A673 (cell line): ENCODE measurements around the gene PPP6R2. TPM values are rescaled to one million over a fixed set of nuclear protein-coding genes. Genes with fewer than 3 reads are reported as not detected.

ENCODE experiments used
- BruUV-seq: library from RNA; stranded (reverse); fragments of 400-500 nt; replicated peaks from 2 replicates; lab custom pipeline; 2021; lab: Mats Ljungman, UMichigan
- CTCF ChIA-PET: fragments of 300-600 bp; sonication (Branson Sonifier 250); formaldehyde crosslinking; loops from one replicate; lab custom pipeline; 2022; ENCODE audit warnings: antibody characterized with exemption; lab: Charles Lee
- POLR2A ChIA-PET: fragments of 300-600 bp; sonication (Branson Sonifier 250); formaldehyde crosslinking; loops from one replicate; lab custom pipeline; 2022; ENCODE audit warnings: antibody characterized with exemption; ENCODE audit not compliant: low non-redundant PET; lab: Charles Lee
- DNase-seq: peaks from one replicate; pipeline ENCODE4 v3.0.0-alpha.2; 2015; ENCODE audit warnings: low spot score
- H3K27ac ChIP-seq: fragments of 200-600 bp; sonication (generic); 2 replicates; pipeline ENCODE4 v1.5.1; 2016; ENCODE audit warnings: mixed run types, low read depth, mild to moderate bottlenecking, mixed read lengths, antibody characterized with exemption, low read length; ENCODE audit not compliant: poor library complexity, severe bottlenecking
- H3K27me3 ChIP-seq: fragments of 200-600 bp; sonication (generic); replicated peaks from 2 replicates; pipeline ENCODE4 v1.6.1; 2017; ENCODE audit warnings: mixed run types, low read depth, mild to moderate bottlenecking, mixed read lengths, antibody characterized with exemption, low read length; ENCODE audit not compliant: insufficient read depth, poor library complexity
- H3K36me3 ChIP-seq: fragments of 200-600 bp; sonication (generic); 2 replicates; pipeline ENCODE4 v1.6.1; 2016; ENCODE audit warnings: mixed run types, mild to moderate bottlenecking, mixed read lengths, antibody characterized with exemption, low read length; ENCODE audit not compliant: insufficient read depth, poor library complexity, severe bottlenecking
- H3K4me1 ChIP-seq: fragments of 200-600 bp; sonication (generic); 2 replicates; pipeline ENCODE4 v1.6.1; 2017; ENCODE audit warnings: mixed run types, mild to moderate bottlenecking, mixed read lengths, antibody characterized with exemption, low read length; ENCODE audit not compliant: insufficient read depth, poor library complexity, severe bottlenecking
- H3K4me3 ChIP-seq: fragments of 200-600 bp; sonication (generic); 2 replicates; pipeline ENCODE4 v1.5.1; 2016; ENCODE audit warnings: low read depth, mixed run types, mild to moderate bottlenecking, mixed read lengths, low read length; ENCODE audit not compliant: poor library complexity, severe bottlenecking
- H3K9me3 ChIP-seq: fragments of 200-600 bp; sonication (generic); 2 replicates; pipeline ENCODE4 v1.6.1; 2016; ENCODE audit warnings: mixed run types, low read depth, mild to moderate bottlenecking, mixed read lengths, antibody characterized with exemption, low read length; ENCODE audit not compliant: poor library complexity, severe bottlenecking
- EZH2 ChIP-seq: fragments of 200-600 bp; sonication (generic); IDR thresholded peaks from 2 replicates; pipeline ENCODE4 v1.6.1; 2017; ENCODE audit warnings: borderline replicate concordance, low read depth, mild to moderate bottlenecking, mixed read lengths, antibody characterized with exemption, low read length; ENCODE audit not compliant: poor library complexity, severe bottlenecking
- intact Hi-C: fragments of 100-400 bp; cut with micrococcal nuclease; formaldehyde crosslinking; loops from one replicate; pipeline ENCODE4 v1.10.0; 2022; ENCODE audit not compliant: unreplicated experiment
- total RNA-seq: library from RNA; stranded (reverse); gene quantifications from 2 replicates; pipeline ENCODE4 v1.2.3, GENCODE V29; 2021
- TF ChIP-seq, protein P1 (sequence below): fragments of 300-800, 200-600 bp; sonication (generic); conservative IDR thresholded peaks from 2 replicates; pipeline ENCODE4 v1.5.1; 2017; ENCODE audit warnings: low read depth, mild to moderate bottlenecking, antibody characterized with exemption, low read length, moderate library complexity, mixed read lengths

The PPP6R2 gene
- total RNA-seq, 1 experiment from 2014 or later = 64.6 TPM

DNA sequence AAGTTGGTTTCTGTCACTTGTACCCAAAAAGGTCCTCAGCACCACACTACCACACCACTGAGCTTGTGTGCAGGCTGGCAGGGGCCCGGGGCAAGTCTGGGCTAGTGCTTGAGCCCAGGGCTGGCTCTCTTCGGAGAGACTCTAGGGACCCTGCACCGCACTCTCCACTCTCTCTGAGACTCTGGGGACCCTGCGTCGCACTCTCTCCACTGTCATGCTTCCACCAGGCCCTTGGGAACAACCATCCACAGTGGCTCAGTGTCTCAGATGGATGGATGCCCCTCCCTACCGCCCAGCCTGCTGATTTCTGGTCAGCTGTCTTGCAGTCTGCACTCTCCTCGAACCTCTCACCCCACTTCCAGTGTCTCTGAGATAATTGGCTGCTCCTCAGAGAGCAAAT, 133.7 kb downstream of the PPP6R2 start:
- Histone ChIP-seq H3K4me1 (peaks cover 16% of the 10 kb centered on the region), H3K9me3 (no peaks in the 10 kb centered on the region), H3K4me3 (no peak overlapping the region), H3K36me3 (no peaks in the 10 kb centered on the region), H3K27ac (no peak overlapping the region), H3K27me3 (peaks cover 10% of the 10 kb centered on the region)
- BruUV-seq = no TSS peak
- intact Hi-C loops = no loop called here
- TF ChIP-seq EZH2 = no peak
- TF ChIP-seq, protein P1, sequence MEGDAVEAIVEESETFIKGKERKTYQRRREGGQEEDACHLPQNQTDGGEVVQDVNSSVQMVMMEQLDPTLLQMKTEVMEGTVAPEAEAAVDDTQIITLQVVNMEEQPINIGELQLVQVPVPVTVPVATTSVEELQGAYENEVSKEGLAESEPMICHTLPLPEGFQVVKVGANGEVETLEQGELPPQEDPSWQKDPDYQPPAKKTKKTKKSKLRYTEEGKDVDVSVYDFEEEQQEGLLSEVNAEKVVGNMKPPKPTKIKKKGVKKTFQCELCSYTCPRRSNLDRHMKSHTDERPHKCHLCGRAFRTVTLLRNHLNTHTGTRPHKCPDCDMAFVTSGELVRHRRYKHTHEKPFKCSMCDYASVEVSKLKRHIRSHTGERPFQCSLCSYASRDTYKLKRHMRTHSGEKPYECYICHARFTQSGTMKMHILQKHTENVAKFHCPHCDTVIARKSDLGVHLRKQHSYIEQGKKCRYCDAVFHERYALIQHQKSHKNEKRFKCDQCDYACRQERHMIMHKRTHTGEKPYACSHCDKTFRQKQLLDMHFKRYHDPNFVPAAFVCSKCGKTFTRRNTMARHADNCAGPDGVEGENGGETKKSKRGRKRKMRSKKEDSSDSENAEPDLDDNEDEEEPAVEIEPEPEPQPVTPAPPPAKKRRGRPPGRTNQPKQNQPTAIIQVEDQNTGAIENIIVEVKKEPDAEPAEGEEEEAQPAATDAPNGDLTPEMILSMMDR = no peak
- DNase-seq = no peak
- CTCF ChIA-PET = no interaction called here
- POLR2A ChIA-PET = no interaction called here

DNA sequence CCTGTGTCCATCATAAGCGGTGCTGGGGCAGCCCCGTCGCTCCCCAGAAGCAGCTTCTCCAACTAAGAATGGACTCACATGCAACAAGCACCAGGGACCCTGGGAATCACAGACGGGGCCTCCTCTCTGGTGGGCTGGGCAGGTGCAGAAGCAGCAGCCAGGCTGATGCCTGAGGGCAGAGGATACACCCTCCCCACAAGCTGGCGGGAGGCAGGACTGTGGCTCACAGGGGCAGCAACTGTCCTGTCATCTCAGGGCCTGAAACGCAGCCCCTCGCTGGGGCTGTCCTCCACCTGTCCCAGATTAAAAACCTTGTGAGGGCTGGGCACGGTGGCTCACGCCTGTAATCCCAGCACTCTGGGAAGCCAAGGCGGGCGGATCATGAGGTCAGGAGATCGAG, 134.8 kb downstream of the PPP6R2 start:
- no peak for DNase-seq
- CTCF ChIA-PET = no interaction called here
- TF ChIP-seq, protein P1 = no peak
- intact Hi-C loops = no loop called here
- POLR2A ChIA-PET = no interaction called here
- H3K36me3 ChIP-seq = no peaks in the 10 kb centered on the region
- no peak overlapping the region for H3K4me3 ChIP-seq
- H3K9me3 ChIP-seq = no peaks in the 10 kb centered on the region
- BruUV-seq = no TSS peak
- H3K4me1 ChIP-seq = peaks cover 14% of the 10 kb centered on the region
- no peak overlapping the region for H3K27ac ChIP-seq
- peaks cover 10% of the 10 kb centered on the region for H3K27me3 ChIP-seq

DNA sequence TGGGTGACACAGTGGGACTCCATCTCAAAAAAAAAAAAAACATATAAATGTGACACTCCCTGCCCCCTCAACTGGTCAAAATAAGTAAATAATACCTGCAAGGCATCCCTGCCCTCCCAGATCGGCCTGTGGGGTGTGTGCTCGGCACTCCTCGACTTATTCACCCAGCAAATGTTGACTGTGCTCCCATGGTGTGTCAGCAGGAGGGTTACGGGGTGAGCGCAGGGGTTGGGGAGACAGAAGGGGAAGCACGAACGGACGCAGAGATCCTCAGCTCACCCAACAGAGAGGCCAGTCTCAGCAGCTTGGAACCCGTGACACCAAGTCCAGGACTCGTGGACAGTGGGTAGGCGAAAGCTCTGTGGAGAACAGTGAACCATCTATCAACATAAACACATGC, 136.6 kb downstream of the PPP6R2 start:
- intact Hi-C loops = no loop called here
- CTCF ChIA-PET = interaction anchor here (0.7 kb wide), 1 partner anchor 46 kb away, joined by 3 read pairs; the partner anchor contains the start of gene SCO2

More for the DNA sequence above, 136.6 kb downstream of the PPP6R2 start:
- H3K27me3 ChIP-seq = peaks cover 10% of the 10 kb centered on the region
- no peak overlapping the region for H3K4me3 ChIP-seq
- H3K27ac ChIP-seq = no peak overlapping the region
- TF ChIP-seq EZH2 = no peak
- TF ChIP-seq, protein P1 = no peak
- POLR2A ChIA-PET = no interaction called here
- no peaks in the 10 kb centered on the region for H3K36me3 ChIP-seq
- no peaks in the 10 kb centered on the region for H3K9me3 ChIP-seq
- peaks cover 3% of the 10 kb centered on the region for H3K4me1 ChIP-seq
- no peak for DNase-seq
- BruUV-seq = no TSS peak
